Aorta (tissue), 5 donors: ENCODE data around the gene ZCCHC9. TPM values are rescaled to one million over a fixed set of nuclear protein-coding genes. Genes with fewer than 3 reads are reported as not detected.

ENCODE experiments used
- ATAC-seq: fragments of 200-7000 bp; cut with Tn5 transposase; one replicate; pipeline ENCODE4 v1.9.1; 2022; ENCODE audit warnings: moderate library complexity; ENCODE audit not compliant: low FRiP score
- DNase-seq, 2 donors: peaks; one replicate each; pipeline ENCODE4 v3.0.0-alpha.2; 2020
- H3K27ac ChIP-seq, 2 donors: one replicate each; pipeline ENCODE4 v1.5.1; 2013; ENCODE audit warnings: low read length in 2 of 2, mild to moderate bottlenecking in 2 of 2, moderate library complexity in 2 of 2, control low read depth in 1 of 2, inconsistent platforms in 1 of 2, low read depth in 1 of 2
- H3K27me3 ChIP-seq, 2 donors: one replicate each; pipeline ENCODE4 v1.6.1; 2013; ENCODE audit warnings: control low read depth in 1 of 2, low read length in 1 of 2, mild to moderate bottlenecking in 1 of 2, moderate library complexity in 1 of 2; ENCODE audit not compliant: insufficient read depth in 2 of 2, control insufficient read depth in 1 of 2
- H3K36me3 ChIP-seq, 2 donors: one replicate each; pipeline ENCODE4 v1.6.1; 2013; ENCODE audit warnings: control low read depth in 1 of 2, low read length in 1 of 2, mild to moderate bottlenecking in 1 of 2; ENCODE audit not compliant: insufficient read depth in 2 of 2, control insufficient read depth in 1 of 2
- H3K4me1 ChIP-seq, 2 donors: one replicate each; pipeline ENCODE4 v1.6.1; 2013; ENCODE audit warnings: low read length in 2 of 2, control low read depth in 1 of 2, mild to moderate bottlenecking in 1 of 2, moderate library complexity in 1 of 2; ENCODE audit not compliant: insufficient read depth in 2 of 2, control insufficient read depth in 1 of 2
- H3K4me3 ChIP-seq, 2 donors: one replicate each; pipeline ENCODE4 v1.5.1; 2013; ENCODE audit warnings: low read length in 2 of 2, control low read depth in 1 of 2, mild to moderate bottlenecking in 1 of 2
- H3K9me3 ChIP-seq: one replicate; pipeline ENCODE4 v1.6.1; 2013; ENCODE audit warnings: mild to moderate bottlenecking, low read length; ENCODE audit not compliant: control insufficient read depth
- WGBS, 2 donors: extraction: QIAGEN DNeasy Blood & Tissue Kit; methylation state at CpG; one replicate each; pipeline ENCODE4 v1.1.7; 2013; 5-methylcytosine and 5-hydroxymethylcytosine counted together
- intact Hi-C, 2 donors: fragments of 100-400 bp; cut with DNase I; formaldehyde crosslinking; loops; one replicate each; pipeline versions ENCODE4 v1.14.2 to v1.15.0; 2022
- polyA plus RNA-seq, 2 donors: library from polyadenylated mRNA; stranded (reverse); fragments of 200-250 nt; gene quantifications; one replicate each; pipeline ENCODE4 v1.2.3, GENCODE V29; 2013
- total RNA-seq, 2 donors: library from RNA; stranded (reverse); fragmentation: NEBNext Ultra II Directional; extraction: Animal tissue kit (Norgen Biotek cat#: 25700); gene quantifications; one replicate each; pipeline ENCODE4 v1.2.1, GENCODE V29; 2021
- donor health status: healthy with polysubstance abuse.
- donor health status: Bipolar disorder and iron deficiency.
- donor health status: DM: no; HTN: no; CAD: no.
- donor health status: DM: no; HTN: no; CAD: no.
- donor health status: DM: yes; HTN: yes; CAD: no.

ZCCHC9 gene
- total and polyA plus RNA-seq, 4 donors = 21.7 to 43.3 (median 27.0) TPM

DNA sequence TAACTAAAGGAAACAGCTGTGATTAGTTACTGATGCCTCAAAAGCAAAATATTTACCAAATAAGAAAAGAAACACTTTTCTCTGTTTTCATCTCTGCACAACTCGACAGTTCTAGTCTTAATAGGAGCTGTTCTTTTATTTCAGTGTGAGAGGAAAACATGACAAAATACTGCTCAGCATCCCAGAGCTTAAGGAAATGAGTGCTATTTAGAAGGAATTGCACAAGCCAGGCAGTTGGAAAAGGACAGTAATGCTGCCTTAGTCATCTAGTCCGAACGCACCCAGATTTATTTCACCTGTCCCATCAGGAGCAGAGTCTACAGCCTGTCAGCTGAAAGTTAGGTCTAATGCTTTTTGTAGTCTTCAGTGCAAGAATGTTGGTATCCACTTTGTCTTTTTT is 12.3 kb downstream of the ZCCHC9 start:
- ATAC-seq = no peak
- no peak overlapping the region for H3K4me3 ChIP-seq
- 93 to 94% methylated on average over 3 of the region's 3 CpGs for WGBS, 2 donors
- no peak for DNase-seq
- H3K36me3 ChIP-seq = peaks cover 7 to 8% of the 10 kb centered on the region in 2 donors
- H3K4me1 ChIP-seq = no peaks in the 10 kb centered on the region
- H3K27ac ChIP-seq = no peak overlapping the region
- H3K9me3 ChIP-seq = no peaks in the 10 kb centered on the region
- intact Hi-C loops = no loop called here
- H3K27me3 ChIP-seq = no peaks in the 10 kb centered on the region

DNA sequence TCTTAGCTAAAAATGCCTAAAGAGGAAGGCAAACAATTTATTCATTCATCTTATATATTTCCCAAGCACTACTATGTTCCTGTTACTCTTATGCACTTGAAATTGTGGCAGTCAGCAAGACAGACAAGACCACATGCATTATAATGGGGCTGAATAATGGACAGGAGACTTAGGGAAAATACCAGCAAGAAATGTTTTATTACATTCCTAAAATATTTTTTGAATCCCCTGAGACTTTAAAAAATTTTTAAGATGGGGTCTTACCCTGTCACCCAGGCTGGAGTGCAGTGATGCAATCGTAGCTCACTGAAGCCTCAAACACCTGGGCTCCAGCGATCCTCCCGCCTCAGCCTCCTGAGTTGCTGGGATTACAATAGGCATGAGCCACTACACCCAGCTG is 13.2 kb downstream of the ZCCHC9 start:
- peaks cover 7 to 8% of the 10 kb centered on the region in 2 donors for H3K36me3 ChIP-seq
- WGBS, 2 donors = 80 to 82% methylated on average over 3 of the region's 3 CpGs
- H3K27me3 ChIP-seq = no peaks in the 10 kb centered on the region
- H3K9me3 ChIP-seq = no peaks in the 10 kb centered on the region
- intact Hi-C loops = no loop called here
- ATAC-seq (no peak), DNase-seq (no peak)
- no peaks in the 10 kb centered on the region for H3K4me1 ChIP-seq
- H3K4me3 ChIP-seq = no peak overlapping the region
- no peak overlapping the region for H3K27ac ChIP-seq

DNA sequence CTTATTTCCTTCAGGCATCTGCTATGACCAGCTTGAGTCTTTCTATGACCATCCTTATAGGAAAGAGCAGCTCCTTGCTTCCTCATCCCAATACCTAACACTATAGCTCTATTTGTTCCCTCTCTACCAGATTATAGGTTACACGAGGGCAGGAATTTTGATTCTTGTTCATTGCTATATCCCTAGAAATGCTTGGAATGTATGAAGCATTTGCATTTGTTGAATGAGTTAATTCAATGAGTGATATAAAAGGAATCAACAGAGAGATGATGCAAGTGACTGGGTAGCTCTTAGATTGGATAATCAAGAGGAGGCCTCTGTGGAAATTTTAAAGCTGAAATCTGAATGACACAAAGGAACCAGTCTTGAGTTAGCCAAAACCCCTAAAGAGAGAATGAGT is 13.9 kb downstream of the ZCCHC9 start:
- H3K36me3 ChIP-seq = peaks cover 7 to 8% of the 10 kb centered on the region in 2 donors
- no peaks in the 10 kb centered on the region for H3K4me1 ChIP-seq
- intact Hi-C loops = no loop called here

DNA sequence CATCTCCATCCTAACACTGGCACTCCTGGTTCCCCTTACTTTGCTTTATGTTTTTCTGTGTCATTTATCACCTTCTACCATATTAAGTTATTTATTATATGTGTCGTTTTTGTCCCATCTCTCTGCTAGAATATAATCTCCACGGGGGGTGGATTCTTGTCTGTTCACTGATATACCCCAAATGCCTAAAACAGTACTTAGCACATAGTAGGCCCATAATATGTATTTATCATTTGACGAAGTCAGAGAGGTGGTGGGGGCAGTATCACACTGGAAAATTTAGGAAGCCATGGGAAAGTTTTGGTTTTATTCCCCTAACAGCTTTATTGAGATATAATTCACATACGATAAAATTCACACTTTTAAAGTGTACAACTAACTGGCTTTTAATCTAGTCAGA is 14.4 kb downstream of the ZCCHC9 start:
- H3K27ac ChIP-seq = no peak overlapping the region
- ATAC-seq (no peak), DNase-seq (no peak)
- H3K4me3 ChIP-seq = no peak overlapping the region
- intact Hi-C loops = no loop called here
- H3K36me3 ChIP-seq = peaks cover 6 to 7% of the 10 kb centered on the region in 2 donors
- H3K9me3 ChIP-seq = no peaks in the 10 kb centered on the region
- H3K27me3 ChIP-seq = no peaks in the 10 kb centered on the region
- H3K4me1 ChIP-seq = no peaks in the 10 kb centered on the region
- 87 to 89% methylated on average over 4 of the region's 4 CpGs for WGBS, 2 donors

More for the DNA sequence above, 13.9 kb downstream of the ZCCHC9 start:
- H3K4me3 ChIP-seq = no peak overlapping the region
- no peaks in the 10 kb centered on the region for H3K9me3 ChIP-seq
- no peak overlapping the region for H3K27ac ChIP-seq
- no peak for ATAC-seq
- no peaks in the 10 kb centered on the region for H3K27me3 ChIP-seq
- 61 to 75% methylated on average over 1 of the region's 1 CpG for WGBS, 2 donors
- DNase-seq = no peak

DNA sequence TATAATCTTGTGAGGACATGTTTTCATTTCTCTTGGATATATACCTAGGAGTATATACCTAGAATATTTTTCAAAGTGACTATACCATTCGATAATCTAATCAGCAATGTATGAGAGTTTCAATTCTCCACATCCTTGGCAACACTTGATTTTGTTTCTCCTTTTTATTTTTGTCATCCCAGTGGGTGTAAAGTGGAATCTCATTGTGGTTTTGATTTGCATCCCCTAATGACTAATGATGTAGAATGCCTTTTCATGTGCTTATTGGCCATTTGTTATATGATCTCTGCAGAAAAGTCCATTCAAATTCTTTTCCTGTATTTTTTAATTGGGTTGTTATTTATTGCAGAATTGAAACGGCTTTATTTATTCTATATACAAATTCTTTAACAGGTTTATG is 15.2 kb downstream of the ZCCHC9 start:
- Histone ChIP-seq H3K36me3 (peaks cover 5 to 7% of the 10 kb centered on the region in 2 donors), H3K27me3 (no peaks in the 10 kb centered on the region), H3K27ac (no peak overlapping the region), H3K4me3 (no peak overlapping the region), H3K9me3 (no peaks in the 10 kb centered on the region), H3K4me1 (no peaks in the 10 kb centered on the region)
- intact Hi-C loops = no loop called here
- DNase-seq (no peak), ATAC-seq (no peak)
- WGBS, 2 donors = 83 to 84% methylated on average over 2 of the region's 2 CpGs

DNA sequence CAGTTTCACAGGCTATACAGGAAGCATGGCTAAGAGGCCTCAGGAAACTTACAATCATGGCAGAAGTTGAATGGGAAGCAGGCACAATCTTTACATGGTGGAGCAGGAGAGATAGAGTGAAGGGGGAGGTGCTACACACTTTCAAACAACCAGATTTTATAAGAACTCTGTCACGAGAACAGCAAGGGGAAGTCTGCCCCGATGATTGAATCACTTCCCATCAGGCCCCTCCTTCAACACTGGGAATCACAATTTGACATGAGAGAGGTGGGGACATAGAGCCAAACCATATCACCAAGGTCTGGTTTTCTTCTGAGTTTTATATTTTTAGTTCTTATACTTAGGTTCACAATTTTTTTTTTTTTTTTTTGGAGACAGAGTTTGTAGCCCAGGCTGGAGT is 16.1 kb downstream of the ZCCHC9 start:
- no peak overlapping the region for H3K4me3 ChIP-seq
- no peaks in the 10 kb centered on the region for H3K9me3 ChIP-seq
- peaks cover under 1 to 3% of the 10 kb centered on the region in 2 donors for H3K36me3 ChIP-seq
- H3K4me1 ChIP-seq = no peaks in the 10 kb centered on the region
- intact Hi-C loops = no loop called here
- no peak overlapping the region for H3K27ac ChIP-seq
- ATAC-seq = no peak
- H3K27me3 ChIP-seq = no peaks in the 10 kb centered on the region
- no peak for DNase-seq
- WGBS, 2 donors = 50 to 53% methylated on average over 2 of the region's 2 CpGs

DNA sequence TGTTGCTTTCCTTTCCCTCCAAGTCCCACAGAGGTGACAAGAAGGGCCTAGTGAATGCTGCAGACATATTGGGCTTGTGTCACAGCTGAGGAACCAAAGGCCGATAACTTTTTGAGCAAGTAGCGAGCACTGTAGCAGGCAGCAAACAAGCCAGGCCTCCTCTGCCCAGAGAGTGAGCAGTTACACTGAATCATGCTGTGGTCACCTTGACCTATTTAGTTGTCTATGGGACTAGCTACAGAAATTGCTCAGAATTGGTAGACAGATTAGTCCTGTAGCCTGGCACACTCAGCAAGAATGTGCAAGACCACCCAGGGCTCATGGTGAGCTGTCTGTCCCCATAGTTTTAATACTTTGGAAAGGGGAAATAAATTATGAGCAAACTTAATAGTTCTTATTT is 25.2 kb downstream of the ZCCHC9 start:
- DNase-seq = no peak
- Histone ChIP-seq H3K9me3 (no peaks in the 10 kb centered on the region), H3K36me3 (no peaks in the 10 kb centered on the region), H3K27me3 (no peaks in the 10 kb centered on the region), H3K4me1 (no peaks in the 10 kb centered on the region), H3K27ac (no peak overlapping the region), H3K4me3 (no peak overlapping the region)
- 98% methylated on average over 2 of the region's 2 CpGs for WGBS, 2 donors
- ATAC-seq = no peak
- intact Hi-C loops = no loop called here

DNA sequence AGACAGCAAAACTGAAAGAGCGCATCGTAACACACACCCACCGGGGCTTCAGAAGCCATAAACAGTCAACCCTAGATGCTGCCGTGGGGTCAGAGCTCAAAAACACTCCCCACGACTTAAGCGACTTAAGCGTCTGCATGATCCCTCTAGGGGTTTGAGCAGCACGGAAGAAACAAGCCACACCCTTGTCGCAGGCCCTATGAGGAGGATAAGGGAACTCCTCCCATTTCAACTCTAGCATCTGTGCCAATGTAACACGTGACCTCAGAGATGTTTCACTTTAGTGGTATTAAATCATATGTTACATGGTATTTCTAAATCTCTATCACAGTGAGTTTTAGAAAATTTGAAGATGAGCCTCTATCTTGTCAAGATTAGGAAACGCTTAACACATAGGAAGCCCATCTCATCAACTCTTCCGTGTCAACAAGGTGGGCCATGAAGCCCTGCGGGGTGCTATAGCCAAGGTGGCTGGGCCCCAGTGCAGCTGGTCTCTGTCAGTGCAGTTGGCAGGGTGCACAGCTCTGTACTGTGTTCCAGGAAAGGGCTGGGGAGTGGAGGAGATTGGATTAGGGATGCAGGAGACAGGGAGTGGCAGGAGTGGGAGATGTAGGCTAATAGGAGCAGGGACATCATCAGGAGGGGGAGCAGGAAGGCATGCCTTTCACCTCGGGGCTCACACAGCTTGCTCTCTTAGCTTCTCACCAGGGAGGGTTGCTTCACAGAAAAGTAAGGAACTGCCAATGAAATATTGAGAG is 33.1 kb downstream of the ZCCHC9 start:
- DNase-seq (no peak), ATAC-seq (no peak)
- 78 to 82% methylated on average over 14 of the region's 14 CpGs for WGBS, 2 donors
- H3K4me3 ChIP-seq = no peak overlapping the region
- no peaks in the 10 kb centered on the region for H3K4me1 ChIP-seq
- no peaks in the 10 kb centered on the region for H3K36me3 ChIP-seq
- no peak overlapping the region for H3K27ac ChIP-seq
- H3K27me3 ChIP-seq = no peaks in the 10 kb centered on the region
- intact Hi-C loops = no loop called here
- H3K9me3 ChIP-seq = no peaks in the 10 kb centered on the region

DNA sequence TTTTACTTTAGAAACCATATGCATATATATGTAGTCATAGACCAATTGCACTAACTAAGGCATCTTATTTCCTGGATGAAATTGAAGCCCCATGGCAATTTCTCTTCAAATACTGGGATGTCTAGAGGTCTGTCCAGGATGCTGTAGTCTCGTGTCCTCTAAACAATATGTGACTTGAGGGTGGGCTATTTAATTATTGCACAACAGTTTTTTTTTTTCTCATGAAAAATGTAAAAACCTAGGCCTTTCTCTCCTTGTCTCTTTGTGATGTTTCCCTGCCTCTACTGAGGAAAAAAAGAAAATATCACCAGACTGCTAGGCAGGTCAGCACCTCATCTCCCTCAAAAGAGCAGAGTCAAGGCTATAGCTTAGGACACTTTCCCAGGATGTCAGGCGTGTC is 34.6 kb downstream of the ZCCHC9 start:
- ATAC-seq (no peak), DNase-seq (no peak)
- Histone ChIP-seq H3K4me3 (no peak overlapping the region), H3K27me3 (no peaks in the 10 kb centered on the region), H3K4me1 (no peaks in the 10 kb centered on the region), H3K36me3 (no peaks in the 10 kb centered on the region), H3K27ac (no peak overlapping the region), H3K9me3 (no peaks in the 10 kb centered on the region)
- 79% methylated on average over 2 of the region's 2 CpGs for WGBS, 2 donors
- intact Hi-C loops = no loop called here
